CD8-positive, alpha-beta memory T cell (primary cell): ENCODE data around the gene RNASEH2C. TPM values are rescaled to one million over a fixed set of nuclear protein-coding genes. Genes with fewer than 3 reads are reported as not detected.

Source experiments
- CTCF ChIA-PET: fragments of 350-600 bp; sonication (Branson Sonifier 250); formaldehyde crosslinking; loops from one replicate; lab custom pipeline; 2021; ENCODE audit warnings: antibody characterized with exemption; lab: Charles Lee
- POLR2A ChIA-PET: fragments of 350-600 bp; sonication (Branson Sonifier 250); formaldehyde crosslinking; loops from one replicate; lab custom pipeline; 2021; ENCODE audit warnings: antibody characterized with exemption; lab: Charles Lee
- DNase-seq, 5 donors: peaks; one replicate each; pipeline versions ENCODE4 v3.0.0 to v3.0.0-alpha.2; 2020 to 2022; ENCODE audit warnings: mixed read lengths in 1 of 5
- H3K27ac ChIP-seq: one replicate; pipeline ENCODE4 v1.7.0; 2013; ENCODE audit warnings: low read depth, mild to moderate bottlenecking, low read length, moderate library complexity
- H3K27me3 ChIP-seq: 2 replicates; pipeline ENCODE4 v1.7.0; 2013; ENCODE audit warnings: low read length, mild to moderate bottlenecking; ENCODE audit not compliant: insufficient read depth, poor library complexity, severe bottlenecking
- H3K36me3 ChIP-seq: 2 replicates; pipeline ENCODE4 v1.7.0; 2013; ENCODE audit warnings: mild to moderate bottlenecking, low read length, moderate library complexity; ENCODE audit not compliant: insufficient read depth
- H3K4me1 ChIP-seq: 2 replicates; pipeline ENCODE4 v1.7.0; 2013; ENCODE audit warnings: mild to moderate bottlenecking, low read length, moderate library complexity; ENCODE audit not compliant: insufficient read depth
- H3K4me3 ChIP-seq: 2 replicates; pipeline ENCODE4 v1.7.0; 2013; ENCODE audit warnings: mild to moderate bottlenecking, low read length
- H3K9me3 ChIP-seq: 2 replicates; pipeline ENCODE4 v1.7.0; 2013; ENCODE audit warnings: mild to moderate bottlenecking, low read length
- H3K27ac Mint-ChIP-seq, 8 donors: one replicate each; pipeline ENCODE4 v1.8.0; 2020 to 2021; ENCODE audit warnings: mixed read lengths in 8 of 8, mild to moderate bottlenecking in 6 of 8, inconsistent platforms in 3 of 8, moderate library complexity in 3 of 8
- H3K27me3 Mint-ChIP-seq, 2 donors: one replicate each; pipeline ENCODE4 v1.8.0; 2020 to 2021; ENCODE audit warnings: mixed read lengths in 2 of 2, mild to moderate bottlenecking in 1 of 2, moderate library complexity in 1 of 2
- H3K36me3 Mint-ChIP-seq, 3 donors: one replicate each; pipeline ENCODE4 v1.8.0; 2020 to 2021; ENCODE audit warnings: mixed read lengths in 3 of 3, inconsistent platforms in 1 of 3, mild to moderate bottlenecking in 1 of 3
- H3K4me1 Mint-ChIP-seq, 3 donors: one replicate each; pipeline ENCODE4 v1.8.0; 2020 to 2021; ENCODE audit warnings: mixed read lengths in 3 of 3, inconsistent platforms in 1 of 3, mild to moderate bottlenecking in 1 of 3
- H3K4me3 Mint-ChIP-seq, 7 donors: one replicate each; pipeline ENCODE4 v1.8.0; 2020 to 2021; ENCODE audit warnings: mixed read lengths in 7 of 7, mild to moderate bottlenecking in 6 of 7, moderate library complexity in 4 of 7, inconsistent platforms in 2 of 7
- H3K9me3 Mint-ChIP-seq, 5 donors: one replicate each; pipeline ENCODE4 v1.8.0; 2020 to 2022; ENCODE audit warnings: mixed read lengths in 5 of 5, mild to moderate bottlenecking in 3 of 5, moderate library complexity in 2 of 5, inconsistent platforms in 1 of 5
- polyA plus RNA-seq: library from polyadenylated mRNA; unstranded; fragments of 300-500 nt; fragmentation: Illumina TruSeq; gene quantifications from one replicate; pipeline ENCODE4 v1.2.3, GENCODE V29; 2021
- total RNA-seq, 2 experiments: library from RNA; stranded (reverse); gene quantifications; one replicate each; pipeline ENCODE4 v1.2.3, GENCODE V29; 2021

RNASEH2C gene
- total and polyA plus RNA-seq, 3 experiments from 2014 or later: 87.7 to 114 (median 106) TPM

- Histone ChIP-seq H3K4me1 (no peaks in the 10 kb centered on the region), H3K27me3 (no peaks in the 10 kb centered on the region), H3K9me3 (no peaks in the 10 kb centered on the region), H3K4me3 (no peak overlapping the region), H3K27ac (no peak overlapping the region), H3K36me3 (no peaks in the 10 kb centered on the region)
- no peak overlapping the region for H3K27ac Mint-ChIP-seq
- H3K4me3 Mint-ChIP-seq: no peak overlapping the region
- H3K36me3 Mint-ChIP-seq: no peaks in the 10 kb centered on the region
- peaks cover 2 to 13% of the 10 kb centered on the region in 2 donors for H3K27me3 Mint-ChIP-seq
- H3K4me1 Mint-ChIP-seq: no peaks in the 10 kb centered on the region
- H3K9me3 Mint-ChIP-seq: no peaks in the 10 kb centered on the region
- no peak for DNase-seq
- CTCF ChIA-PET: no interaction called here
- POLR2A ChIA-PET: no interaction called here
Observed at GRCh38 chr11:65680192-65680743, 40.3 kb downstream of the RNASEH2C start.

DNA sequence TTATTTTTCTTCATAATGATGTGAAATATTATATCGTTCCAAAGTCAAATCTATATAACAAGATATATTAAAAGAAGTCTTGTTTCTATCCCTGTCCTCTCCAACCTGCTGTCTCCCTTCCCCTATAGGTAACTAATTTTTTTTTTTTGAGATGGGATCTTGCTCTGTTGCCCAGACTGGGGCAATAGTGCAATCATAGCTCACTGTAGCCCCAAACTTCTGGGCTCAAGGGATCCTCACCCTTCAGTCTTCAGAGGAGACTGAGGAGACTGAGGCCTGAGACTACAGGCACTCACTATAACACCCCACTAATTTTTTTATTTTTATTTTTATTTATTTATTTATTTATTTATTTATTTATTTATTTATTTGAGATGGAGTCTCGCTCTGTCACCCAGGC, 47.6 kb downstream of the RNASEH2C start:
- no peaks in the 10 kb centered on the region for H3K4me1 Mint-ChIP-seq
- H3K9me3 Mint-ChIP-seq: no peaks in the 10 kb centered on the region
- Histone ChIP-seq H3K4me3 (no peak overlapping the region), H3K27me3 (no peaks in the 10 kb centered on the region), H3K36me3 (no peaks in the 10 kb centered on the region), H3K4me1 (no peaks in the 10 kb centered on the region), H3K9me3 (no peaks in the 10 kb centered on the region), H3K27ac (no peak overlapping the region)
- H3K27ac Mint-ChIP-seq: no peak overlapping the region
- ChIA-PET POLR2A (no interaction called here), CTCF (no interaction called here)
- no peaks in the 10 kb centered on the region for H3K27me3 Mint-ChIP-seq
- no peaks in the 10 kb centered on the region for H3K36me3 Mint-ChIP-seq
- no peak for DNase-seq
- H3K4me3 Mint-ChIP-seq: no peak overlapping the region

GRCh38 chr11:65672180-65672860, 48.3 kb downstream of the RNASEH2C start:
- H3K27me3 ChIP-seq: no peaks in the 10 kb centered on the region
- no peaks in the 10 kb centered on the region for H3K36me3 ChIP-seq
- H3K9me3 ChIP-seq: no peaks in the 10 kb centered on the region
- H3K4me1 ChIP-seq: no peaks in the 10 kb centered on the region
- DNase-seq: no peak
- no peak overlapping the region for H3K27ac ChIP-seq
- Mint-ChIP-seq H3K4me1 (no peaks in the 10 kb centered on the region), H3K9me3 (no peaks in the 10 kb centered on the region), H3K27me3 (no peaks in the 10 kb centered on the region), H3K36me3 (no peaks in the 10 kb centered on the region), H3K27ac (no peak overlapping the region), H3K4me3 (no peak overlapping the region)
- no peak overlapping the region for H3K4me3 ChIP-seq
- POLR2A ChIA-PET: no interaction called here
- CTCF ChIA-PET: no interaction called here

Other genes with a start within 250 kb of the RNASEH2C start
- 1,000 to 10,000 TPM; 4,639 to 4,912 TPM for gene MALAT1, start 221.8 kb downstream of the RNASEH2C start, total RNA-seq
- gene MALAT1, start 221.8 kb downstream of the RNASEH2C start, polyA plus RNA-seq: 2,529 TPM
- 10 to 100 TPM; 85.1 to 88.5 TPM for gene SCYL1, start 195.7 kb downstream of the RNASEH2C start, total RNA-seq
- 42.1 TPM for gene SCYL1, start 195.7 kb downstream of the RNASEH2C start, polyA plus RNA-seq
- 10 to 100 TPM; 33.2 to 35.4 TPM for gene LTBP3, start 162.4 kb downstream of the RNASEH2C start, total RNA-seq
- 17.9 TPM for gene LTBP3, start 162.4 kb downstream of the RNASEH2C start, polyA plus RNA-seq
- gene ZNRD2, start 150.3 kb downstream of the RNASEH2C start, total RNA-seq: 10 to 100 TPM; 69.6 to 77.9 TPM
- gene ZNRD2, start 150.3 kb downstream of the RNASEH2C start, polyA plus RNA-seq: 81.4 TPM
- 10 to 100 TPM; 30.8 to 34.1 TPM for gene FAM89B, start 148.3 kb downstream of the RNASEH2C start, total RNA-seq
- 138 TPM for gene FAM89B, start 148.3 kb downstream of the RNASEH2C start, polyA plus RNA-seq
- 100 to 1,000 TPM in 1 of 2 experiments, 10 to 100 TPM in 1; 97.3 to 100 TPM for gene EHBP1L1, start 144.7 kb downstream of the RNASEH2C start, total RNA-seq
- 25.1 TPM for gene EHBP1L1, start 144.7 kb downstream of the RNASEH2C start, polyA plus RNA-seq
- gene KCNK7, start 125.0 kb downstream of the RNASEH2C start, total RNA-seq: under 1 TPM; 0.59 to 0.64 TPM
- not detected for gene KCNK7, start 125.0 kb downstream of the RNASEH2C start, polyA plus RNA-seq
- 10 to 100 TPM; 61.6 to 65.5 TPM for gene MAP3K11, start 106.6 kb downstream of the RNASEH2C start, total RNA-seq
- gene MAP3K11, start 106.6 kb downstream of the RNASEH2C start, polyA plus RNA-seq: 23.5 TPM
- 10 to 100 TPM; 46.4 to 53.1 TPM for gene PCNX3, start 105.0 kb downstream of the RNASEH2C start, total RNA-seq
- 8.5 TPM for gene PCNX3, start 105.0 kb downstream of the RNASEH2C start, polyA plus RNA-seq
- 100 to 1,000 TPM; 111 to 123 TPM for gene SIPA1, start 82.7 kb downstream of the RNASEH2C start, total RNA-seq
- 335 TPM for gene SIPA1, start 82.7 kb downstream of the RNASEH2C start, polyA plus RNA-seq
- 10 to 100 TPM; 87.3 to 89.7 TPM for gene RELA, start 57.9 kb downstream of the RNASEH2C start, total RNA-seq
- gene RELA, start 57.9 kb downstream of the RNASEH2C start, polyA plus RNA-seq: 76.0 TPM
- gene KAT5, start 8.5 kb downstream of the RNASEH2C start, total RNA-seq: 10 to 100 TPM; 79.9 to 87.1 TPM
- gene KAT5, start 8.5 kb downstream of the RNASEH2C start, polyA plus RNA-seq: 49.5 TPM
- 10 to 100 TPM; 16.2 to 17.4 TPM for gene AP5B1, start 60.2 kb upstream of the RNASEH2C start, total RNA-seq
- gene AP5B1, start 60.2 kb upstream of the RNASEH2C start, polyA plus RNA-seq: 18.1 TPM
- not detected for gene OVOL1, start 66.3 kb upstream of the RNASEH2C start, total RNA-seq
- not detected for gene OVOL1, start 66.3 kb upstream of the RNASEH2C start, polyA plus RNA-seq
- gene SNX32, start 113.2 kb upstream of the RNASEH2C start, total RNA-seq: 1 to 10 TPM; 2.0 to 2.8 TPM
- gene SNX32, start 113.2 kb upstream of the RNASEH2C start, polyA plus RNA-seq: 0.77 TPM
- gene CFL1, start 137.4 kb upstream of the RNASEH2C start, total RNA-seq: 1,000 to 10,000 TPM; 1,172 to 1,226 TPM
- gene CFL1, start 137.4 kb upstream of the RNASEH2C start, polyA plus RNA-seq: 3,347 TPM
- gene MUS81, start 139.6 kb upstream of the RNASEH2C start, total RNA-seq: 10 to 100 TPM; 84.7 to 85.8 TPM
- gene MUS81, start 139.6 kb upstream of the RNASEH2C start, polyA plus RNA-seq: 35.2 TPM
- 1 to 10 TPM; 3.9 to 4.0 TPM for gene EFEMP2, start 152.0 kb upstream of the RNASEH2C start, total RNA-seq
- 0.23 TPM for gene EFEMP2, start 152.0 kb upstream of the RNASEH2C start, polyA plus RNA-seq
- 10 to 100 TPM; 40.9 to 44.3 TPM for gene CTSW, start 159.0 kb upstream of the RNASEH2C start, total RNA-seq
- 1,046 TPM for gene CTSW, start 159.0 kb upstream of the RNASEH2C start, polyA plus RNA-seq
- 100 to 1,000 TPM; 121 to 123 TPM for gene FIBP, start 167.7 kb upstream of the RNASEH2C start, total RNA-seq
- 78.6 TPM for gene FIBP, start 167.7 kb upstream of the RNASEH2C start, polyA plus RNA-seq
- gene CCDC85B, start 169.9 kb upstream of the RNASEH2C start, total RNA-seq: 10 to 100 TPM; 81.3 to 86.7 TPM
- 94.4 TPM for gene CCDC85B, start 169.9 kb upstream of the RNASEH2C start, polyA plus RNA-seq
- 10 to 100 TPM; 26.4 to 26.9 TPM for gene FOSL1, start 179.6 kb upstream of the RNASEH2C start, total RNA-seq
- 0.51 TPM for gene FOSL1, start 179.6 kb upstream of the RNASEH2C start, polyA plus RNA-seq
- gene C11orf68, start 198.3 kb upstream of the RNASEH2C start, total RNA-seq: 10 to 100 TPM; 18.7 to 21.4 TPM
- 70.3 TPM for gene C11orf68, start 198.3 kb upstream of the RNASEH2C start, polyA plus RNA-seq
- 100 to 1,000 TPM in 1 of 2 experiments, 10 to 100 TPM in 1; 94.6 to 103 TPM for gene DRAP1, start 198.6 kb upstream of the RNASEH2C start, total RNA-seq
- 115 TPM for gene DRAP1, start 198.6 kb upstream of the RNASEH2C start, polyA plus RNA-seq
- not detected for gene TSGA10IP, start 224.7 kb upstream of the RNASEH2C start, total RNA-seq
- gene TSGA10IP, start 224.7 kb upstream of the RNASEH2C start, polyA plus RNA-seq: not detected
- gene SART1, start 240.9 kb upstream of the RNASEH2C start, total RNA-seq: 10 to 100 TPM; 69.9 to 70.2 TPM
- gene SART1, start 240.9 kb upstream of the RNASEH2C start, polyA plus RNA-seq: 50.1 TPM